Measurements from ENCODE around the gene HSD17B12. TPM values are rescaled to one million over a fixed set of nuclear protein-coding genes. Genes with fewer than 3 reads are reported as not detected.

Gene HSD17B12
- total and polyA plus RNA-seq, 2 of the 13 experiments (the other 11 are each of a cell fraction or from before 2014, with no cell fraction given): 50.3 to 117 TPM

DNA sequence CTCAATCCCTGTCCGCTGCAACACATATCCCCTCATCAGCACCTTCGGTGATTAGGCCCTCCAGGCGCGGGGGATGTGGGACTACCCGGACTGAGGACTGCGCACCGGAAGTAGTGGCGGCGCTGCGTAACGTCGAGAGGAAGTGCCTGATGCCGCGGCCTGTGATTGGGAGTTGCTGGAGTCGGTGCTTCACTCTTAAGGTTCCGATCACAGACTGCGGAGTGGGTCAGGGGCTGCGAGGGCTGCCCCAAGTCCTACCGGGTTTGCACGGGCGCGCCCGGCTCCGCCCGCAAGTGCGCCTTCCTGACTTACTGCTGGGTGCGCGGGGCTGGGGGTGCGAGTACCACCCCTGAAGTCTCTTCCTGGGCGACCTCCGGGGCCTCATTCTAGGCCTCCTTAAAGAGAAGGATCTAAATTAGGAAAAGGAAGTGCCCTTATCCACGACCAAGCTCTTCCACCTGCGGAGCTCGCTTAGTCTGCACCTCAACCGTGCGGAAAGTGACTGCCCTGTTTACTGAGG lies 200.2 kb downstream of the HSD17B12 start, which contains the start of gene ALKBH3 (continued):
- TF ChIP-seq NFATC3 (CRISPR knock-in tag; IDR thresholded peaks at IDR 0.05) (peak; percentile 89; the same call in 1 of the 2 replicates), SSRP1 (CRISPR knock-in tag; IDR thresholded peaks at IDR 0.05) (no peak), ZNF816 (CRISPR knock-in tag; IDR thresholded peaks at IDR 0.05; ENCODE audit: borderline replicate concordance) (no peak), ZNF577 (CRISPR knock-in tag; IDR thresholded peaks at IDR 0.05; ENCODE audit: borderline replicate concordance, low read depth) (no peak), NFAT5 (CRISPR knock-in tag; IDR thresholded peaks at IDR 0.05) (no peak), ZNF83 (CRISPR knock-in tag; IDR thresholded peaks at IDR 0.05; ENCODE audit: borderline replicate concordance) (0 out of 2 replicates have a peak, but pooled peaks have one; percentile 49), LBX2 (CRISPR knock-in tag; IDR thresholded peaks at IDR 0.05; ENCODE audit: borderline replicate concordance) (no peak), HNRNPUL1 (IDR thresholded peaks at IDR 0.05; ENCODE audit: low read depth, low read length) (no peak), CCDC6 (CRISPR knock-in tag; IDR thresholded peaks at IDR 0.05) (peak; percentile 91), RARG (CRISPR knock-in tag; IDR thresholded peaks at IDR 0.05; ENCODE audit: low read depth) (no peak), HOXA3 (CRISPR knock-in tag; IDR thresholded peaks at IDR 0.05) (peak; percentile 97), ARNT (IDR thresholded peaks at IDR 0.05) (no peak), DNMT1 (CRISPR knock-in tag; IDR thresholded peaks at IDR 0.05) (peak; percentile 80; the same call in 1 of the 2 replicates), ZNF260 (CRISPR knock-in tag; IDR thresholded peaks at IDR 0.05; ENCODE audit: borderline replicate concordance, low read depth) (no peak), CHD4 (IDR thresholded peaks at IDR 0.05; ENCODE audit: borderline replicate concordance, low read length) (no peak), ZNF329 (CRISPR knock-in tag; IDR thresholded peaks at IDR 0.05; ENCODE audit: low read depth) (0 out of 2 replicates have a peak, but pooled peaks have one; percentile 31), ZEB1 (IDR thresholded peaks at IDR 0.05; ENCODE audit: insufficient replicate concordance, low read depth) (peak; percentile 36), ZNF615 (CRISPR knock-in tag; IDR thresholded peaks at IDR 0.05; ENCODE audit: borderline replicate concordance) (no peak), ZIK1 (CRISPR knock-in tag; IDR thresholded peaks at IDR 0.05; ENCODE audit: borderline replicate concordance, low read depth) (0 out of 2 replicates have a peak, but pooled peaks have one; percentile 20), BRCA1 (CRISPR knock-in tag; IDR thresholded peaks at IDR 0.05) (no peak), ZNF766 (CRISPR knock-in tag; IDR thresholded peaks at IDR 0.05; ENCODE audit: borderline replicate concordance) (no peak), RELA (CRISPR knock-in tag; IDR thresholded peaks at IDR 0.05) (no peak), MAX (IDR thresholded peaks at IDR 0.05) (peak; percentile 83), ZNF446 (CRISPR knock-in tag; IDR thresholded peaks at IDR 0.05) (no peak)
- TF ChIP-seq, protein P1, sequence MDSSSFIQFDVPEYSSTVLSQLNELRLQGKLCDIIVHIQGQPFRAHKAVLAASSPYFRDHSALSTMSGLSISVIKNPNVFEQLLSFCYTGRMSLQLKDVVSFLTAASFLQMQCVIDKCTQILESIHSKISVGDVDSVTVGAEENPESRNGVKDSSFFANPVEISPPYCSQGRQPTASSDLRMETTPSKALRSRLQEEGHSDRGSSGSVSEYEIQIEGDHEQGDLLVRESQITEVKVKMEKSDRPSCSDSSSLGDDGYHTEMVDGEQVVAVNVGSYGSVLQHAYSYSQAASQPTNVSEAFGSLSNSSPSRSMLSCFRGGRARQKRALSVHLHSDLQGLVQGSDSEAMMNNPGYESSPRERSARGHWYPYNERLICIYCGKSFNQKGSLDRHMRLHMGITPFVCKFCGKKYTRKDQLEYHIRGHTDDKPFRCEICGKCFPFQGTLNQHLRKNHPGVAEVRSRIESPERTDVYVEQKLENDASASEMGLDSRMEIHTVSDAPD (CRISPR knock-in tag; IDR thresholded peaks at IDR 0.05): peak; percentile 70; the same call in 1 of the 2 replicates
